Measurements from ENCODE around the gene UNC13A. TPM values are rescaled to one million over a fixed set of nuclear protein-coding genes. Genes with fewer than 3 reads are reported as not detected.

UNC13A gene
- total RNA-seq, 1 experiment from 2014 or later = 29.0 TPM

DNA sequence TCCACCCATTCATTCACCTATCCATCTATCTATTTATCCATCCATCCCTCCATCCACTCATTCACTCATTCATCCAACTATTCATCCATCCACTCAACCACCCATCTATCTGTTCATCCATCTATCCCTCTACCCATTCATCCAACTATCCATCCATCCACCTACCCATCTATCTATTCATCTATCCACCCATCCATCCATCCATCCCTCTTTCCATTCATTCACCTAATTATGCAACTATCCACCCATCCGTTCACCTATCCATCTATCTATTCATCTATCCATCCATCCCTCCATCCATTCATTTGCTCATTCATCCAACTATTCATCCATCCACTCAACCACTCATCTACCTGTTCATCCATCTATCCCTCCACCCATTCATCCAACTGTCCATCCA is 54.5 kb downstream of the UNC13A start:
- Histone ChIP-seq H3K27me3 (ENCODE audit: insufficient read depth, low read length) (no peaks in the 10 kb centered on the region), H3K9me3 (ENCODE audit: control insufficient read depth in 1 of 2, insufficient read depth in 1 of 2, low read depth in 1 of 2, low read length in 2 of 2) (no peaks in the 10 kb centered on the region), H3K4me3 (replicated peaks in 1 of 2; ENCODE audit: low read depth in 1 of 2, low read length in 2 of 2) (no peak overlapping the region), H3K79me2 (ENCODE audit: insufficient read depth, low read length) (no peaks in the 10 kb centered on the region), H3K9ac (ENCODE audit: low read length) (no peak overlapping the region), H3K4me2 (ENCODE audit: low read length) (no peak overlapping the region), H3K27ac (ENCODE audit: low read depth, low read length) (no peak overlapping the region), H3K4me1 (ENCODE audit: control insufficient read depth in 1 of 2, insufficient read depth in 2 of 2, low read length in 2 of 2) (no peaks in the 10 kb centered on the region), H4K20me1 (ENCODE audit: insufficient read depth) (no peaks in the 10 kb centered on the region), H3K9me2 (ENCODE audit: insufficient read depth) (no peaks in the 10 kb centered on the region), H2AFZ (ENCODE audit: low read depth, low read length, poor library complexity, severe bottlenecking) (no peak overlapping the region), H3K36me3 (ENCODE audit: control insufficient read depth in 1 of 2, insufficient read depth in 2 of 2, low read length in 2 of 2) (peaks cover 0 to 7% of the 10 kb centered on the region in 2 experiments; a peak in 2 of 4 replicates)
- ChIA-PET POLR2A (no interaction called here), CTCF (no interaction called here), RAD21 (ENCODE audit: low non-redundant PET in 1 of 2, low total read pairs in 2 of 2, uncharacterized antibody in 2 of 2, unreplicated experiment in 2 of 2) (no interaction called here)
- no peak for DNase-seq (ENCODE audit: low read depth, low spot score)
- intact Hi-C loops (cut with micrococcal nuclease) = no loop called here
- no TSS peak for BruUV-seq (replicated peaks)
- TF ChIP-seq, protein P1, sequence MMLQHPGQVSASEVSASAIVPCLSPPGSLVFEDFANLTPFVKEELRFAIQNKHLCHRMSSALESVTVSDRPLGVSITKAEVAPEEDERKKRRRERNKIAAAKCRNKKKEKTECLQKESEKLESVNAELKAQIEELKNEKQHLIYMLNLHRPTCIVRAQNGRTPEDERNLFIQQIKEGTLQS (IDR thresholded peaks at IDR 0.05) = no peak
- ATAC-seq = no peak

DNA sequence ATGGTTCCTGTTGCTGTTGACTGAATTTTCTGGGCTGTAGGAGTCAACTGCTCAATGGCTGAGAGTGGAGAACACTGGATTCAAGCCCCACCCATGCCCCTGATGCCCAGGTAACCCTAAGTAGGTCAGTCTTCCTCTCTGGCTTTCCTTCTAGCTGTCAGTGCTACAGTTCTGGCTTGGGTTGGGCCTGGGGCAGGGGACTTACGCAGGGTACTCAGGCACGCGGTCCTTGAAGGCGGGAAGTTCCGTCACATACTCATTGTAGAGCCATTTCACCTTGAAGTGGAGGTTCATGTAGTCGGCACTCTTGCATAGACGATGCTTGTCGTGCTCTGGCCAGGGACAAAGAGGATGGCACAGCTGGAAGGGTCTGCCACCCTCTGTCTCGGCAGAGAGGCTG is 55.6 kb downstream of the UNC13A start:
- CTCF ChIA-PET = no interaction called here
- DNase-seq (ENCODE audit: low read depth, low spot score) = no peak
- Histone ChIP-seq H3K9me2 (ENCODE audit: insufficient read depth) (no peaks in the 10 kb centered on the region), H3K27me3 (ENCODE audit: insufficient read depth, low read length) (no peaks in the 10 kb centered on the region), H3K4me2 (ENCODE audit: low read length) (no peak overlapping the region), H2AFZ (ENCODE audit: low read depth, low read length, poor library complexity, severe bottlenecking) (no peak overlapping the region), H3K36me3 (ENCODE audit: control insufficient read depth in 1 of 2, insufficient read depth in 2 of 2, low read length in 2 of 2) (peaks cover 0 to 7% of the 10 kb centered on the region in 2 experiments; a peak in 2 of 4 replicates), H3K9ac (ENCODE audit: low read length) (no peak overlapping the region), H3K4me1 (ENCODE audit: control insufficient read depth in 1 of 2, insufficient read depth in 2 of 2, low read length in 2 of 2) (no peaks in the 10 kb centered on the region), H4K20me1 (ENCODE audit: insufficient read depth) (no peaks in the 10 kb centered on the region), H3K27ac (ENCODE audit: low read depth, low read length) (no peak overlapping the region), H3K4me3 (replicated peaks in 1 of 2; ENCODE audit: low read depth in 1 of 2, low read length in 2 of 2) (no peak overlapping the region), H3K9me3 (ENCODE audit: control insufficient read depth in 1 of 2, insufficient read depth in 1 of 2, low read depth in 1 of 2, low read length in 2 of 2) (no peaks in the 10 kb centered on the region), H3K79me2 (ENCODE audit: insufficient read depth, low read length) (no peaks in the 10 kb centered on the region)
- no TSS peak for BruUV-seq (replicated peaks)
- RAD21 ChIA-PET (ENCODE audit: low non-redundant PET in 1 of 2, low total read pairs in 2 of 2, uncharacterized antibody in 2 of 2, unreplicated experiment in 2 of 2) = no interaction called here
- intact Hi-C loops (cut with micrococcal nuclease) = no loop called here
- no peak for TF ChIP-seq YY1 (IDR thresholded peaks at IDR 0.05; ENCODE audit: extremely low read depth, insufficient replicate concordance, low read depth, low read length)
- no peak for TF ChIP-seq POLR2AphosphoS5 (IDR thresholded peaks at IDR 0.05; ENCODE audit: low read depth, low read length)
- no peak for TF ChIP-seq CBX3 (IDR thresholded peaks at IDR 0.05; ENCODE audit: low read depth)
- TF ChIP-seq RAD21 (IDR thresholded peaks at IDR 0.05; ENCODE audit: low read depth) = no peak
- TF ChIP-seq ZNF274 (IDR thresholded peaks at IDR 0.05; ENCODE audit: low read depth, low read length) = no peak
- TF ChIP-seq, protein P1 (IDR thresholded peaks at IDR 0.05) = no peak
- TF ChIP-seq TCF7L2 (IDR thresholded peaks at IDR 0.05; ENCODE audit: borderline replicate concordance, extremely low read depth, insufficient read depth, insufficient read length) = no peak
- POLR2A ChIA-PET = no interaction called here
- ATAC-seq = no peak

Data from HCT116 (cell line).